GM19193 (cell line): Measurements from ENCODE around the gene COX6A2.

Source experiments
- POLR2A ChIP-seq: IDR thresholded peaks from 4 replicates; pipeline ENCODE4 v1.6.1; 2011; ENCODE audit not compliant: insufficient read depth, insufficient read length; ENCODE audit errors: extremely low read depth

The COX6A2 gene

GRCh38 chr16:31403590-31404352 lies 24.4 kb downstream of the COX6A2 start:
- TF ChIP-seq POLR2A: no peak

- TF ChIP-seq POLR2A: no peak
Measured at GRCh38 chr16:31402687-31403086, 25.5 kb downstream of the COX6A2 start.

GRCh38 chr16:31401436-31401835 lies 26.7 kb downstream of the COX6A2 start:
- TF ChIP-seq POLR2A: no peak

GRCh38 chr16:31400191-31400590 lies 28.0 kb downstream of the COX6A2 start:
- TF ChIP-seq POLR2A: no peak

- TF ChIP-seq POLR2A: no peak
Measured at GRCh38 chr16:31397701-31398100, 30.5 kb downstream of the COX6A2 start.

- TF ChIP-seq POLR2A: no peak
Measured at GRCh38 chr16:31397096-31397660, 31.0 kb downstream of the COX6A2 start.

GRCh38 chr16:31395647-31396046 lies 32.5 kb downstream of the COX6A2 start:
- TF ChIP-seq POLR2A: no peak

GRCh38 chr16:31393056-31393455 lies 35.1 kb downstream of the COX6A2 start, which contains the start of gene ITGAD:
TSS of gene ITGAD (plus strand) at chr16:31393335. CDS start at chr16:31393361, 26 bp downstream.
- TF ChIP-seq POLR2A: no peak

GRCh38 chr16:31390504-31391041 lies 37.6 kb downstream of the COX6A2 start:
- no peak for TF ChIP-seq POLR2A

- no peak for TF ChIP-seq POLR2A
Measured at GRCh38 chr16:31388535-31388934, 39.6 kb downstream of the COX6A2 start.

- TF ChIP-seq POLR2A: no peak
Measured at GRCh38 chr16:31386157-31386984, 41.8 kb downstream of the COX6A2 start.

GRCh38 chr16:31385680-31386079 lies 42.5 kb downstream of the COX6A2 start:
- TF ChIP-seq POLR2A: no peak

- no peak for TF ChIP-seq POLR2A
Measured at GRCh38 chr16:31382485-31383161, 45.5 kb downstream of the COX6A2 start.

- no peak for TF ChIP-seq POLR2A
Measured at GRCh38 chr16:31380201-31380600, 48.0 kb downstream of the COX6A2 start.
